PC-3 (cell line): ENCODE results near the gene AFTPH.

Experiments used
- EZH2 ChIP-seq: fragments of 300-600 bp; sonication (generic); IDR thresholded peaks from one replicate; pipeline ENCODE4 v1.6.1; 2017; ENCODE audit warnings: antibody characterized with exemption, mild to moderate bottlenecking, low read length; ENCODE audit not compliant: unreplicated experiment
- TF ChIP-seq, protein P1 (sequence below): fragments of 300-600 bp; sonication (generic); conservative IDR thresholded peaks from 2 replicates; pipeline ENCODE4 v1.5.1; 2017; ENCODE audit warnings: antibody characterized with exemption, low read depth, mild to moderate bottlenecking, low read length

DNA sequence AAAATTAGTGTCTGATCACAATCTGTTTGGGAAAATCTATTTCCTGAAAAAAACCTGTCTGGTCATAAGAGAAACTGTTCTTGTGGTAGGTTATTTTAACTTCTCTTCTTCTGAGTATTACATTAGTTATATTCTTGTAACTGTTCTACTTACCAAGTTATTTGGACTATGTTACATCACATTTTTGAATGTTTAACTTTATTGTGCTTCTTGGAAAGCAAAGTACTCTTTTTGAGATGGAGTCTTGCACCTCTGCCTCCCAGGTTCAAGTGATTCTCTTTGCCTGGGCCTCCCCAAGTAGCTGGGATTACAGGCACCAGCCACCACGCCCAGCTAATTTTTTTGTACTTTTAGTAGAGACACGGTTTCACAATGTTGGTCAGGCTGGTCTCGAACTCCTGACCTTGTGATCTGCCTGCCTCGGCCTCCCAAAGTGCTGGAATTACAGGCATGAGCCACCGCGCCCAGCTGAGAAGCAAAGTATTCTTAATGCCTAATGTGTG is 39.4 kb downstream of the AFTPH start:
- TF ChIP-seq, protein P1, sequence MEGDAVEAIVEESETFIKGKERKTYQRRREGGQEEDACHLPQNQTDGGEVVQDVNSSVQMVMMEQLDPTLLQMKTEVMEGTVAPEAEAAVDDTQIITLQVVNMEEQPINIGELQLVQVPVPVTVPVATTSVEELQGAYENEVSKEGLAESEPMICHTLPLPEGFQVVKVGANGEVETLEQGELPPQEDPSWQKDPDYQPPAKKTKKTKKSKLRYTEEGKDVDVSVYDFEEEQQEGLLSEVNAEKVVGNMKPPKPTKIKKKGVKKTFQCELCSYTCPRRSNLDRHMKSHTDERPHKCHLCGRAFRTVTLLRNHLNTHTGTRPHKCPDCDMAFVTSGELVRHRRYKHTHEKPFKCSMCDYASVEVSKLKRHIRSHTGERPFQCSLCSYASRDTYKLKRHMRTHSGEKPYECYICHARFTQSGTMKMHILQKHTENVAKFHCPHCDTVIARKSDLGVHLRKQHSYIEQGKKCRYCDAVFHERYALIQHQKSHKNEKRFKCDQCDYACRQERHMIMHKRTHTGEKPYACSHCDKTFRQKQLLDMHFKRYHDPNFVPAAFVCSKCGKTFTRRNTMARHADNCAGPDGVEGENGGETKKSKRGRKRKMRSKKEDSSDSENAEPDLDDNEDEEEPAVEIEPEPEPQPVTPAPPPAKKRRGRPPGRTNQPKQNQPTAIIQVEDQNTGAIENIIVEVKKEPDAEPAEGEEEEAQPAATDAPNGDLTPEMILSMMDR: no peak
- TF ChIP-seq EZH2: no peak
